ENCODE measurements around the gene BAIAP2.

The BAIAP2 gene

DNA sequence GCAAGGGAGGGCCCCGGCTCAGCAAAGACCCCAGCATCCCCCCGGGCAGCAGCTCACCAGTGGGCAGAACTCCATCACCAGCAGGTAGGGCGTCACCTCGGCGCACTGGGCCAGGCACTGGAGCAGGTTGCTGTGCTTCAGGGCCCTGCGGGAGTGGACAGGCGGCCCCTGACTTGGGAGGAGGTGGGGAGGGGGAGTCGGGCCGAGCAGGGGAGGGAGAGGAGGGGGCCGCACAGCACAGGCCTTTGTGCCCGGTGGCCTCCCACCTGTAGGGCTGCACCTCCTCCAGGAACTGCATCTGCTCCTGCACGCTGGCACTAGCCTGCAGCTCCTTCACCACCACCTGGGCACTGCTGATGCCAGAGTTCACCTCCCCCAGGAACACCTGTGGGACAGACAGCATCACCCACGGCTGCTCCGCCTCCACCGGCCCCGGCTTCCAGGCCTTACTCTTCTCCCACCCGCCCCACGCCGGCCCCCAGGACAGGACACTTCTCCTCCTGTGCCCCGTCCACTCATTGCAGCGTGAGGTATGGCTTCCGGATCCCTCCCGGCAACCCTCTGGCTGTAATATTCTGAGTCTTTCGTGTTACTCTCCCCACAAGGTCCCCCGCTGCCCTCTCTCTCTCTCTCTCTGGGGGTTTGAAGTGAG lies 92.7 kb downstream of the BAIAP2 start:
- no peak for TF ChIP-seq ZFX (IDR thresholded peaks at IDR 0.05; ENCODE audit: borderline replicate concordance)
- TF ChIP-seq, protein P1, sequence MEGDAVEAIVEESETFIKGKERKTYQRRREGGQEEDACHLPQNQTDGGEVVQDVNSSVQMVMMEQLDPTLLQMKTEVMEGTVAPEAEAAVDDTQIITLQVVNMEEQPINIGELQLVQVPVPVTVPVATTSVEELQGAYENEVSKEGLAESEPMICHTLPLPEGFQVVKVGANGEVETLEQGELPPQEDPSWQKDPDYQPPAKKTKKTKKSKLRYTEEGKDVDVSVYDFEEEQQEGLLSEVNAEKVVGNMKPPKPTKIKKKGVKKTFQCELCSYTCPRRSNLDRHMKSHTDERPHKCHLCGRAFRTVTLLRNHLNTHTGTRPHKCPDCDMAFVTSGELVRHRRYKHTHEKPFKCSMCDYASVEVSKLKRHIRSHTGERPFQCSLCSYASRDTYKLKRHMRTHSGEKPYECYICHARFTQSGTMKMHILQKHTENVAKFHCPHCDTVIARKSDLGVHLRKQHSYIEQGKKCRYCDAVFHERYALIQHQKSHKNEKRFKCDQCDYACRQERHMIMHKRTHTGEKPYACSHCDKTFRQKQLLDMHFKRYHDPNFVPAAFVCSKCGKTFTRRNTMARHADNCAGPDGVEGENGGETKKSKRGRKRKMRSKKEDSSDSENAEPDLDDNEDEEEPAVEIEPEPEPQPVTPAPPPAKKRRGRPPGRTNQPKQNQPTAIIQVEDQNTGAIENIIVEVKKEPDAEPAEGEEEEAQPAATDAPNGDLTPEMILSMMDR (IDR thresholded peaks at IDR 0.05), result no peak
- H3K27ac ChIP-seq, result no peak overlapping the region

DNA sequence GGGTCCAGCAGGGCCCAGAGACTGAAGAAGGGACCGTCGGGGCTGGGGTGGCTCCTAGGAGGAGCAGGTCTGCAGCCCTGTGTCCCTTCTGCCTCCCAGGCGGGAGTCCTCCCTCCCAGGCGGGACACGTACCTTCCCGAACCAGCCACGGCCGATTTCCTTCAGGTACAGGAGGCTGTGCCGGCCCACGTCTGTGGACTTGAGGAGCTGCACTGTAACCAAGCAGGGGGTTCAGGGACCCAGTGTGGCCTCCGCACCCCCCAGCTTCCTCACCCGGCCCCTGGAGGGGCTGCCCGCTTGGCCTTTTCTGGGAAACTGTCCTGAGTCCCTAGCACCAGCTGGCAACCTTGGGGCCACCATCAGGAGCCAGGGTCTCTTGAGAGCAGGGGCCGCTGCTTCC lies 93.4 kb downstream of the BAIAP2 start:
- TF ChIP-seq, protein P1 (IDR thresholded peaks at IDR 0.05), result no peak
- no peak for TF ChIP-seq ZFX (IDR thresholded peaks at IDR 0.05; ENCODE audit: borderline replicate concordance)
- H3K27ac ChIP-seq, result no peak overlapping the region

DNA sequence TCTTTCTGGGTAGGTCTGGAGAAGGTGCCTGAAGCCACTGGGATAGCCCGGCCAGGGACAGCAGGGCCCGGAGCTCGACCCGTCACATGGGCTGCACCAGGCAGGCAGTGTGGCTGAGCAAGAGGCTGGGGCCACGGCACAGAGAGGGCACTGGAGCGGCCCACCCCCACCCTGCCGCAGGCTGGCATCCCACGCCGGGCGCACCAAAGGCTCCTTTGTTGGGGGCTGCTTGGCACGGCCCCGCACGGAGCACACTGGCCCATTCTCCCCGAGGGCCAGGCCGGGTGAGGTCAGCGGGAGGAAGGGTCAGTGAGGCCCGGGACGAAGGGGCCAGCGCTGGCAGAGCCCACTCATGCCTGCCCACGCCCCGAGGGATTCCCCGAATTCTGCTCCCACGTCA lies 93.8 kb downstream of the BAIAP2 start:
- H3K27ac ChIP-seq, result no peak overlapping the region
- TF ChIP-seq ZFX (IDR thresholded peaks at IDR 0.05; ENCODE audit: borderline replicate concordance), result no peak

DNA sequence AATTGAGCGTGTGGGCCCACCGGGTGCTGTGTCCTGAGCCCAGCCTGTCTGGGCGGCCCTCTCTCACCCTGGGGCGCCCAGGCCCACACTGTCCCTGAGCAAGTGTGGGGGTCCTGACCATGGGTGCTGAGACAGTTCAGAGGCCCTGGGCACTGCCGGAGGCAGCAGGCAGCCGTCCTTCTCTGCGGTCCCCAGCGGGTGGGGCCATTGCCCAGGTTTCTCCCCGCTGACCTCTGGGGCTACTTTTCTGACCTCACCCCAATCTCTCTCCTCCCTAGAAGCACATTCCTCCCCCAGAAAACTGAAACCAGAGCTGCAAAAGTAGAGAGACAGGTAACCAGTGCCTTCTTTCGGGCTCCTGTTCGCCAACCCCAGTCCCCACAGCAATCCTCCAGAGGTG lies 94.3 kb downstream of the BAIAP2 start:
- H3K27ac ChIP-seq, result no peak overlapping the region
- TF ChIP-seq, protein P1 (IDR thresholded peaks at IDR 0.05), result no peak

DNA sequence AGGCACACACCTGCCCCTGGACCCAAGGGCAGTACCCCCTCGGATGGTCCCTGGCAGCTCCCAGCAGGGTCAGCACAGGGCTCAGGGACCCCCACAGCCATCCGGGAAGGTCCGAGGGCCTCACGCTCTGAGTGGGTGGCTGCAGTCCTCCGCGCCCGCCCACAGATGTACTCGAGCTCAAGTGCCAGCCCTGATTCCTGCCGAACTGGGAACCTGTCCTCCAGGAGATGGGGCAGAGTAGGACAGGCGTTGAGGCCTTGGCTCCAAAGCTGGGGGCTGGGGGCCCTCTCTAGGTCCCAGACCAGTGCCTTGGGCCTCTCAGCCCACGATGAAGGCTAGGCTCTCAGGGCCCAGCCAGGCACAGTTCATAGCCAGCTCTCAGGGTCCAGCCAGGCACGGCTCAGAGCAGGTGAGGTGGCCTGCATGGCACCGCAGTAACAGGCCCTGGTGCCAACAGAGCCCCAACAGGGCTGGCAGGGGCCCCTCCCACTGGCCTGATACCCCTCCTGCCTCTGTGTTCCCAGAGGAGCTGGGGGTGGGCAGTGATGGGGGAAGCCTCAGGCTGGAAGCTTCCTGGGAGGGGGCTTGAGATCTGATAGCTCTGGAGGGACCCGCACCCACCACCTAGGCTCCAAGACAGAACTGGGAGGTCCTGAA lies 94.9 kb downstream of the BAIAP2 start:
- TF ChIP-seq, protein P1 (IDR thresholded peaks at IDR 0.05), result no peak
- no peak for TF ChIP-seq ZFX (IDR thresholded peaks at IDR 0.05; ENCODE audit: borderline replicate concordance)
- no peak overlapping the region for H3K27ac ChIP-seq

DNA sequence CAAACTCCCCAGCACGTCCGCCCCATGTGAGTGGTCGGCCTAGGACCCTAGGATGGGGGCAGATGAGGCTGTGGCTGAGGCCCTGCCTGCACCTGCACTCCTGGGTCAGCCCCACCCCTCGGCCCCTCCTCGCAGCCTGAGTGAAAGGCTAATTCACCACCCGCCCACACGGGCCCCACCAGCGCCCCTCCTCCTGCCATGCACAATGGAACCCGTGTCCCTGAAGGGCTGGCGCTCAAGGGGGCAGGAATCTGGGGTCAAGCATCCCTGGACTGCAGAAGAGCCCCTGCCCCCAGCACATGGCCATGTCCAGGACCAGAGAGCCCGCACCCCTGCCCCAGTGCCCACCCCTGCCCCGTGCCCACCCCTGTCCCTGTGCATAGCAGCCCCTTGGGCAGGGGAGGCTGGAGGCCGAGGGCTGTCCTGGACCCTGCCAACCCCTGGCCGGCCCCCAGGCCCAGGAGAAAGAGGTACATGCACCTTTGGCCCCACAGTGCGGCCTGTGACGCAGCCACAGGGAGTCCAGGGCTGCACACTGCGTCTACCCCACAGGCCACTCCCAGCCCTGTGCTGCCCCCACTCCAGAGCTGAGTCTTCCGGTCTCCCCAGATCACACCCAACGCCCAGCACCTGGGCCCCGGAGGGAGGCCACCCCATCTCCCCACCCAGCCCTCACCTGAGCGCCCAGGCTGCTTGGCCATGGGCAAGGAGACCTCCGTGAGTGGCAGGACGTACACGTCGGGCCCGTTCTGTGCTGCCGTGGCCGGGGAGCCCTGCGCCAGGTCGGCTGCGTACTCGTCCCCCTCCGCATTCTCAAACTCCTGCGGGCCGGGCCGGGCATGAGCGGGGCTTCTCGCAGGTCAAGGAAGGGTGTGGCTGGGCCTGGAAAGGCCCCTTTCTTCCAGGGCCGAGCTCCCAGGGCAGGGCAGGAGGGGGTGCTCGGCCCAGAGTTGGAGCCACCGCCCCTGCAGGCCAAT lies 95.7 kb downstream of the BAIAP2 start:
- no peak for TF ChIP-seq ZFX (IDR thresholded peaks at IDR 0.05; ENCODE audit: borderline replicate concordance)
- TF ChIP-seq, protein P1 (IDR thresholded peaks at IDR 0.05), result no peak
- no peak overlapping the region for H3K27ac ChIP-seq

DNA sequence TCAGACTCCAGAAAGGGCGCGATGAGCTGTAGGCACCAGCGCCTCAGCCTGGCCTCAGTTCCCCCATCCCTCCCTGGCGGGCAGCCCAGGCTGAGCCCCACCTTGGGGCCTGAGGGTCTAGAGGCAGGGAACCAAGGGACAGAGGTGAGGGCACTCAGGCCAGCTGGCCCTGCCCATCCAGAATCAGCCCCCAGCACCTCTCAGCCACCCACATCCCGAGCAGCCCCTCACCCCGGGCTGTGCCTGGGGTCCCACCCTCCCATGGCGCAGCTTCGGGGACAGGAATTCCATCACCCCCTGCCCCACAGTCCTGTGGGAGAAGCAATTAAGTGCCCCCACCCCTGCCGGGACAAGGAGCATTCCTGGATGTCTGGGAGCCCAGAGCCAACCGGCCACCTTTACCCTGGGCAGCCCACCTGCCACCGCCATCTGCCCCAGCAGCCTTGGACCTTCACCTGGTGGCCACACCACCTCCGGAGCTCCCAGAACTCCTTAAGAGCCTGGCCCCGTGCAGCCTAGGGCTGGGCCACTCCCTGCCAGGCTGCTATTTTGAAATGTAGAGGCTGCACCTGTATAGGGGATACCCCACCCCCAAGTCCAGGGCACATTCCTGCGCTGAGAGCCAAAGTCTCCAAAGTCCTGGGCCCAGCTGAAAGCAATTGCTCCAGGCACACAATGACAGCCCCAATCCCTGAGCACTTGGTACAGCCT lies 96.7 kb downstream of the BAIAP2 start:
- TF ChIP-seq ZFX (IDR thresholded peaks at IDR 0.05; ENCODE audit: borderline replicate concordance), result no peak
- TF ChIP-seq, protein P1 (IDR thresholded peaks at IDR 0.05), result no peak
- no peak overlapping the region for H3K27ac ChIP-seq
